Spleen (tissue), 11 donors: ENCODE results near the gene GNA14. TPM values are rescaled to one million over a fixed set of nuclear protein-coding genes. Genes with fewer than 3 reads are reported as not detected.

Experiments used
- DNase-seq: peaks from one replicate; pipeline ENCODE4 v3.0.0-alpha.2; 2020
- H3K27ac ChIP-seq, 8 donors: fragments of 200-600 bp; sonication (generic) in 7 of 8; 1 replicate in 4 of 8; 2 replicates in 4 of 8; pipeline versions ENCODE4 v1.5.0 to v1.8.0; 2016 to 2021; ENCODE audit warnings: inconsistent platforms in 4 of 8, mild to moderate bottlenecking in 4 of 8, moderate library complexity in 1 of 8
- H3K27me3 ChIP-seq, 7 donors: fragments of 200-600 bp; sonication (generic) in 6 of 7; replicated peaks in 1 of 7; 1 replicate in 4 of 7; 2 replicates in 3 of 7; pipeline versions ENCODE4 v1.5.0 to v1.8.0; 2016 to 2021; ENCODE audit warnings: inconsistent platforms in 3 of 7, mild to moderate bottlenecking in 1 of 7
- H3K36me3 ChIP-seq, 6 donors: fragments of 200-600 bp; sonication (generic) in 5 of 6; 1 replicate in 4 of 6; 2 replicates in 2 of 6; pipeline versions ENCODE4 v1.5.0 to v1.8.0; 2016 to 2021; ENCODE audit warnings: inconsistent platforms in 2 of 6
- H3K4me1 ChIP-seq, 6 donors: fragments of 200-600 bp; sonication (generic) in 5 of 6; 1 replicate in 3 of 6; 2 replicates in 3 of 6; pipeline versions ENCODE4 v1.5.0 to v1.8.0; 2016 to 2021; ENCODE audit warnings: inconsistent platforms in 3 of 6
- H3K4me3 ChIP-seq, 8 donors: fragments of 200-600 bp; sonication (generic) in 7 of 8; 1 replicate in 4 of 8; 2 replicates in 4 of 8; pipeline versions ENCODE4 v1.5.0 to v1.8.0; 2016 to 2021; ENCODE audit warnings: inconsistent platforms in 4 of 8, mild to moderate bottlenecking in 4 of 8, moderate library complexity in 2 of 8
- H3K9me3 ChIP-seq, 8 donors: fragments of 200-600 bp; sonication (generic) in 7 of 8; 1 replicate in 4 of 8; 2 replicates in 4 of 8; pipeline versions ENCODE4 v1.5.0 to v1.8.0; 2016 to 2021; ENCODE audit warnings: inconsistent platforms in 4 of 8
- CTCF ChIP-seq, 11 experiments: fragments of 200-600 bp in 7 of 11; fragments of 450-650 bp in 4 of 11; sonication (generic) in 4 of 11; IDR thresholded peaks in 8 of 11; conservative IDR thresholded peaks in 3 of 11; 1 replicate in 7 of 11; 2 replicates in 4 of 11; pipeline versions ENCODE4 v1.4.0 to v1.8.0; 2016 to 2021; ENCODE audit warnings: antibody characterized with exemption in 11 of 11, inconsistent platforms in 4 of 11, mild to moderate bottlenecking in 1 of 11
- POLR2A ChIP-seq, 3 donors: fragments of 450-650 bp; IDR thresholded peaks; one replicate each; pipeline ENCODE4 v1.5.1; 2017; ENCODE audit warnings: antibody characterized with exemption in 3 of 3, mild to moderate bottlenecking in 1 of 3
- POLR2AphosphoS5 ChIP-seq, 3 donors: sonication (generic); formaldehyde crosslinking; IDR thresholded peaks; one replicate each; pipeline ENCODE4 v1.5.1; 2017; ENCODE audit warnings: antibody characterized with exemption in 3 of 3
- WGBS, 5 donors: extraction: QIAGEN DNeasy Blood & Tissue Kit in 3 of 5; methylation state at CpG; one replicate each; pipeline versions ENCODE4 v1.1.5 to v1.1.7; 2013 to 2018; 5-methylcytosine and 5-hydroxymethylcytosine counted together
- intact Hi-C: fragments of 100-400 bp; cut with DNase I; formaldehyde crosslinking; loops from one replicate; pipeline ENCODE4 v1.15.0; 2023; ENCODE audit warnings: low total_unique reads
- polyA plus RNA-seq, 3 donors: library from polyadenylated mRNA; stranded (reverse); fragments of 200-250 nt; gene quantifications; one replicate each; pipeline ENCODE4 v1.2.1, GENCODE V29; 2013
- total RNA-seq, 7 donors: library from RNA; depleted of rRNA in 3 of 7; stranded (reverse); fragments of >200 nt in 3 of 7; fragmentation: NEBNext Ultra II Directional in 4 of 7; extraction: Animal tissue kit (Norgen Biotek cat#: 25700) in 4 of 7; gene quantifications; one replicate each; pipeline versions ENCODE4 v1.1.0 to v1.2.1, GENCODE V29; 2016 to 2021
- donor health status: healthy with polysubstance abuse.
- donor health status: DM: no; HTN: no; CAD: no; lungs with moderate emphysema.
- donor health status: DM: no; HTN: no; CAD: no.
- donor health status: Bipolar disorder and iron deficiency.
- donor health status: healthy.
- donor health status: DM: no; HTN: no; CAD: no.
- donor health status: DM: yes; HTN: yes; CAD: no.

GNA14 gene
- total and polyA plus RNA-seq, 10 donors: 1.7 to 41.7 (median 7.9) TPM

GRCh38 chr9:77569335-77569734 is 78.8 kb downstream of the GNA14 start:
- Histone ChIP-seq H3K9me3 (no peaks in the 10 kb centered on the region), H3K4me1 (no peaks in the 10 kb centered on the region), H3K27ac (no peak overlapping the region), H3K36me3 (no peaks in the 10 kb centered on the region), H3K27me3 (no peaks in the 10 kb centered on the region), H3K4me3 (no peak overlapping the region)
- intact Hi-C loops: no loop called here
- DNase-seq: no peak
- 69 to 84% (median 75%) methylated on average over 3 to 4 of the region's 4 CpGs for WGBS, 5 donors
- TF ChIP-seq POLR2AphosphoS5 (IDR thresholded peaks at IDR 0.05) (no peak), CTCF (IDR thresholded peaks at IDR 0.05 in 8 of 11, conservative IDR thresholded peaks at IDR 0.05 in 3 of 11) (no peak), POLR2A (IDR thresholded peaks at IDR 0.05) (no peak)

- TF ChIP-seq CTCF (IDR thresholded peaks at IDR 0.05 in 8 of 11, conservative IDR thresholded peaks at IDR 0.05 in 3 of 11) (no peak), POLR2A (IDR thresholded peaks at IDR 0.05) (no peak), POLR2AphosphoS5 (IDR thresholded peaks at IDR 0.05) (no peak)
- Histone ChIP-seq H3K4me3 (no peak overlapping the region), H3K36me3 (no peaks in the 10 kb centered on the region), H3K27ac (no peak overlapping the region), H3K9me3 (no peaks in the 10 kb centered on the region), H3K4me1 (peaks cover 0 to 3% (median 0%) of the 10 kb centered on the region in 6 donors), H3K27me3 (no peaks in the 10 kb centered on the region)
- no peak for DNase-seq
- intact Hi-C loops: no loop called here
- 38 to 71% (median 66%) methylated on average over 1 of the region's 1 CpG for WGBS, 5 donors
These were observed 84.9 kb downstream of the GNA14 start for GRCh38 chr9:77563174-77563573.

- Histone ChIP-seq H3K9me3 (no peaks in the 10 kb centered on the region), H3K27me3 (no peaks in the 10 kb centered on the region), H3K36me3 (no peaks in the 10 kb centered on the region), H3K4me1 (peaks cover 0 to 3% (median 0%) of the 10 kb centered on the region in 6 donors), H3K27ac (no peak overlapping the region), H3K4me3 (no peak overlapping the region)
- DNase-seq: no peak
- WGBS, 5 donors: 69 to 76% (median 72%) methylated on average over 6 of the region's 6 CpGs
- intact Hi-C loops: no loop called here
- TF ChIP-seq POLR2A (IDR thresholded peaks at IDR 0.05) (no peak), CTCF (IDR thresholded peaks at IDR 0.05 in 8 of 11, conservative IDR thresholded peaks at IDR 0.05 in 3 of 11) (no peak), POLR2AphosphoS5 (IDR thresholded peaks at IDR 0.05) (no peak)
These were observed 85.9 kb downstream of the GNA14 start for GRCh38 chr9:77562019-77562748.

- Histone ChIP-seq H3K4me3 (no peak overlapping the region), H3K36me3 (no peaks in the 10 kb centered on the region)
- intact Hi-C loops: no loop called here
These were observed 86.6 kb downstream of the GNA14 start for GRCh38 chr9:77561331-77562018.

More at GRCh38 chr9:77561331-77562018, 86.6 kb downstream of the GNA14 start:
- peaks cover 0 to 3% (median 0%) of the 10 kb centered on the region in 6 donors for H3K4me1 ChIP-seq
- 40 to 52% (median 40%) methylated on average over 2 of the region's 2 CpGs for WGBS, 5 donors
- TF ChIP-seq POLR2AphosphoS5 (IDR thresholded peaks at IDR 0.05): no peak
- TF ChIP-seq POLR2A (IDR thresholded peaks at IDR 0.05): no peak
- TF ChIP-seq CTCF (IDR thresholded peaks at IDR 0.05 in 8 of 11, conservative IDR thresholded peaks at IDR 0.05 in 3 of 11): no peak
- H3K27ac ChIP-seq: no peak overlapping the region
- no peaks in the 10 kb centered on the region for H3K9me3 ChIP-seq
- H3K27me3 ChIP-seq: no peaks in the 10 kb centered on the region
- DNase-seq: no peak
